Breast epithelium (tissue), 4 donors: ENCODE results near the gene NLRP6. TPM values are rescaled to one million over a fixed set of nuclear protein-coding genes. Genes with fewer than 3 reads are reported as not detected.

Experiments used
- DNase-seq, 2 donors: peaks; one replicate each; pipeline ENCODE4 v3.0.0-alpha.2; 2019; ENCODE audit warnings: low spot score in 2 of 2
- H3K27ac ChIP-seq, 2 donors: fragments of 200-600 bp; sonication (generic) in 1 of 2; one replicate each; pipeline ENCODE4 v1.5.1; 2016 to 2019; ENCODE audit warnings: mild to moderate bottlenecking in 1 of 2
- H3K27me3 ChIP-seq, 2 donors: fragments of 200-600 bp; sonication (generic) in 1 of 2; one replicate each; pipeline versions ENCODE4 v1.5.1 to v1.6.0; 2017 to 2019; ENCODE audit warnings: control low read depth in 1 of 2, mild to moderate bottlenecking in 1 of 2
- H3K36me3 ChIP-seq: fragments of 200-600 bp; one replicate; pipeline ENCODE4 v1.5.1; 2019
- H3K4me1 ChIP-seq, 2 donors: fragments of 200-600 bp; sonication (generic); one replicate each; pipeline ENCODE4 v1.5.1; 2016 to 2019; ENCODE audit warnings: control low read depth in 1 of 2
- H3K4me3 ChIP-seq, 3 donors: fragments of 200-600 bp; sonication (generic); 1 replicate in 2 of 3; 2 replicates in 1 of 3; pipeline ENCODE4 v1.5.1; 2016 to 2019; ENCODE audit warnings: mild to moderate bottlenecking in 3 of 3, moderate library complexity in 2 of 3
- H3K9me3 ChIP-seq, 2 donors: fragments of 200-600 bp; sonication (generic) in 1 of 2; one replicate each; pipeline ENCODE4 v1.5.1; 2016 to 2019; ENCODE audit warnings: control low read depth in 1 of 2
- CTCF ChIP-seq, 3 donors: fragments of 450-650 bp; IDR thresholded peaks; one replicate each; pipeline ENCODE4 v1.5.1; 2016 to 2017; ENCODE audit warnings: antibody characterized with exemption in 3 of 3, mild to moderate bottlenecking in 3 of 3, moderate library complexity in 3 of 3
- POLR2A ChIP-seq: fragments of 450-650 bp; IDR thresholded peaks from one replicate; pipeline ENCODE4 v1.6.1; 2016; ENCODE audit warnings: antibody characterized with exemption, mild to moderate bottlenecking, moderate library complexity
- POLR2AphosphoS5 ChIP-seq, 3 donors: sonication (generic); formaldehyde crosslinking; IDR thresholded peaks; one replicate each; pipeline ENCODE4 v1.6.1; 2017; ENCODE audit warnings: antibody characterized with exemption in 3 of 3
- intact Hi-C: fragments of 100-400 bp; cut with DNase I; formaldehyde crosslinking; loops from one replicate; pipeline ENCODE4 v1.15.1; 2023; ENCODE audit warnings: low total_unique reads
- total RNA-seq, 3 donors: library from RNA; depleted of rRNA; stranded (reverse); fragments of >200 nt; gene quantifications; one replicate each; pipeline ENCODE4 v1.1.0, GENCODE V29; 2016

NLRP6 gene
- total RNA-seq, 3 donors from 2014 or later: 0.59 to 3.7 (median 2.0) TPM

- intact Hi-C loops: loop anchor here (5.0 kb wide), 1 partner anchor 63 kb away; no protein-coding TSS in a partner anchor
- Histone ChIP-seq H3K9me3 (no peaks in the 10 kb centered on the region), H3K27me3 (peaks cover 0 to 18% of the 10 kb centered on the region in 2 donors), H3K36me3 (no peaks in the 10 kb centered on the region), H3K4me1 (no peaks in the 10 kb centered on the region), H3K27ac (peak within 1 kb of the TSS in 1 of 2 donors; percentile 0), H3K4me3 (no peak within 1 kb of the TSS)
- DNase-seq: no peak
- TF ChIP-seq CTCF (IDR thresholded peaks at IDR 0.05): no peak
- no peak for TF ChIP-seq POLR2AphosphoS5 (IDR thresholded peaks at IDR 0.05)
- TF ChIP-seq POLR2A: no peak
Measured at GRCh38 chr11:299081-299891, 21.1 kb downstream of the NLRP6 start, which contains the start of gene IFITM5. Gene IFITM5 (minus strand): TSS chr11:299526. CDS start chr11:299490, 36 bp downstream.

GRCh38 chr11:299951-300735 is 21.9 kb downstream of the NLRP6 start:
- no peak for DNase-seq
- Histone ChIP-seq H3K36me3 (no peaks in the 10 kb centered on the region), H3K4me3 (no peak overlapping the region), H3K27me3 (peaks cover 0 to 18% of the 10 kb centered on the region in 2 donors), H3K9me3 (no peaks in the 10 kb centered on the region), H3K27ac (no peak overlapping the region), H3K4me1 (no peaks in the 10 kb centered on the region)
- intact Hi-C loops: loop anchor here (5.0 to 10.0 kb wide), 2 partner anchors 62 to 155 kb away; partner anchors contain the start of gene PTDSS2
- no peak for TF ChIP-seq POLR2AphosphoS5 (IDR thresholded peaks at IDR 0.05)
- no peak for TF ChIP-seq CTCF (IDR thresholded peaks at IDR 0.05)
- no peak for TF ChIP-seq POLR2A

- peaks cover 0 to 13% of the 10 kb centered on the region in 2 donors for H3K27me3 ChIP-seq
- intact Hi-C loops: loop anchor here (10.0 kb wide), 1 partner anchor 151 kb away; the partner anchor contains the start of gene PTDSS2
- H3K4me3 ChIP-seq: no peak overlapping the region
- DNase-seq: no peak
- no peaks in the 10 kb centered on the region for H3K4me1 ChIP-seq
- TF ChIP-seq CTCF (IDR thresholded peaks at IDR 0.05): no peak
- TF ChIP-seq POLR2AphosphoS5 (IDR thresholded peaks at IDR 0.05): no peak
- no peak for TF ChIP-seq POLR2A
- H3K36me3 ChIP-seq: no peaks in the 10 kb centered on the region
- no peak overlapping the region for H3K27ac ChIP-seq
- H3K9me3 ChIP-seq: no peaks in the 10 kb centered on the region
Measured at GRCh38 chr11:303363-303762, 25.2 kb downstream of the NLRP6 start.

- no peaks in the 10 kb centered on the region for H3K9me3 ChIP-seq
- DNase-seq: no peak
- H3K4me1 ChIP-seq: peaks cover 0 to 1% of the 10 kb centered on the region in 2 donors
- no peak overlapping the region for H3K4me3 ChIP-seq
- intact Hi-C loops: loop anchor here (10.0 kb wide), 1 partner anchor 151 kb away; the partner anchor contains the start of gene PTDSS2
- no peaks in the 10 kb centered on the region for H3K36me3 ChIP-seq
- no peak for TF ChIP-seq POLR2A
- TF ChIP-seq POLR2AphosphoS5 (IDR thresholded peaks at IDR 0.05): no peak
- no peak overlapping the region for H3K27ac ChIP-seq
- H3K27me3 ChIP-seq: peaks cover 0 to 9% of the 10 kb centered on the region in 2 donors
Measured at GRCh38 chr11:304061-304506, 25.9 kb downstream of the NLRP6 start.
